HepG2 (cell line): ENCODE results near the gene TEX13B. TPM values are rescaled to one million over a fixed set of nuclear protein-coding genes. Genes with fewer than 3 reads are reported as not detected.

Source experiments
- ATAC-seq: fragments of 200-7000 bp; cut with Tn5 transposase; 3 replicates; pipeline ENCODE4 v1.9.1; 2020; ENCODE audit warnings: mild to moderate bottlenecking, moderate library complexity
- BruUV-seq: library from RNA; stranded (reverse); fragments of 400-500 nt; replicated peaks from 2 replicates; lab custom pipeline; 2021; lab: Mats Ljungman, UMichigan
- CTCF ChIA-PET: fragments of 300-600 bp; formaldehyde crosslinking; extraction: SDS; loops from one replicate; lab custom pipeline; 2021; ENCODE audit warnings: low total read pairs, inconsistent platforms, low intra/inter-chr PET ratio; lab: Yijun Ruan, JAX
- POLR2A ChIA-PET: fragments of 350-600 bp; sonication (Branson Sonifier 250); formaldehyde crosslinking; loops from one replicate; lab custom pipeline; 2020; ENCODE audit warnings: antibody characterized with exemption, inconsistent platforms; lab: Yijun Ruan, JAX
- DNase-seq: peaks from one replicate; pipeline ENCODE4 v3.0.0-alpha.2; 2015; ENCODE audit warnings: low spot score
- FAIRE-seq: peaks from 3 replicates; lab custom pipeline; 2011; peaks lifted over from hg19 to GRCh38; lab: Jason Lieb, UNC
- H2AFZ ChIP-seq: one replicate; pipeline ENCODE4 v1.6.1; 2011; ENCODE audit warnings: low read length, inconsistent platforms
- H3K27ac ChIP-seq: fragments of 300-600 bp; 3 replicates; pipeline ENCODE4 v1.8.0; 2011; ENCODE audit warnings: mixed run types, mild to moderate bottlenecking, mixed read lengths, low read length, inconsistent platforms; ENCODE audit not compliant: insufficient read depth; ENCODE audit errors: extremely low read length
- H3K27me3 ChIP-seq, 2 experiments: fragments of 200-600 bp in 1 of 2; 2 replicates in 1 of 2; 3 replicates in 1 of 2; pipeline versions ENCODE4 v1.6.0 to v1.8.0; 2011; ENCODE audit warnings: low read length in 2 of 2, mild to moderate bottlenecking in 2 of 2, moderate library complexity in 2 of 2, inconsistent platforms in 1 of 2; ENCODE audit not compliant: insufficient read depth in 2 of 2, control insufficient read depth in 1 of 2
- H3K36me3 ChIP-seq, 2 experiments: fragments of 200-600 bp in 1 of 2; replicated peaks in 1 of 2; 2 replicates in 1 of 2; 3 replicates in 1 of 2; pipeline versions ENCODE4 v1.5.1 to v1.8.0; 2011; ENCODE audit warnings: low read length in 2 of 2, inconsistent platforms in 1 of 2; ENCODE audit not compliant: insufficient read depth in 2 of 2, control insufficient read depth in 1 of 2
- H3K4me1 ChIP-seq: 2 replicates; pipeline ENCODE4 v1.5.1; 2012; ENCODE audit warnings: low read length, inconsistent platforms; ENCODE audit not compliant: insufficient read depth
- H3K4me2 ChIP-seq: 2 replicates; pipeline ENCODE4 v1.6.0; 2011; ENCODE audit warnings: low read depth, low read length, inconsistent platforms
- H3K4me3 ChIP-seq, 3 experiments: fragments of 200-600 bp in 1 of 3; sonication (generic), shearing (Covaris generic) in 1 of 3; replicated peaks in 1 of 3; 2 replicates each; pipeline ENCODE4 v1.5.1; 2011 to 2016; ENCODE audit warnings: low read length in 3 of 3, inconsistent platforms in 2 of 3, low read depth in 2 of 3, mild to moderate bottlenecking in 2 of 3, control low read depth in 1 of 3, mixed read lengths in 1 of 3; ENCODE audit not compliant: insufficient read depth in 1 of 3
- H3K79me2 ChIP-seq: one replicate; pipeline ENCODE4 v1.6.1; 2011; ENCODE audit warnings: low read length, inconsistent platforms; ENCODE audit not compliant: insufficient read depth
- H3K9ac ChIP-seq: 2 replicates; pipeline ENCODE4 v1.6.0; 2011; ENCODE audit warnings: mild to moderate bottlenecking, low read depth, low read length, inconsistent platforms; ENCODE audit not compliant: insufficient read depth
- H3K9me3 ChIP-seq: 2 replicates; pipeline ENCODE4 v1.5.1; 2012; ENCODE audit warnings: mild to moderate bottlenecking, low read length
- H4K20me1 ChIP-seq: 2 replicates; pipeline ENCODE4 v1.6.0; 2011; ENCODE audit warnings: inconsistent platforms, mild to moderate bottlenecking, low read length, moderate library complexity; ENCODE audit not compliant: insufficient read depth
- GATAD1 ChIP-seq: IDR thresholded peaks from 2 replicates; pipeline ENCODE4 v1.6.1; 2016; ENCODE audit warnings: missing genetic modification reagents, missing compliant biosample characterization
- SSRP1 ChIP-seq: IDR thresholded peaks from 2 replicates; pipeline ENCODE4 v1.6.1; 2016; ENCODE audit warnings: control low read depth
- ZKSCAN1 ChIP-seq: fragments of 150-350 bp; IDR thresholded peaks from 2 replicates; pipeline ENCODE4 v1.6.1; 2014; ENCODE audit warnings: low read length
- ZMYM4 ChIP-seq: sonication (generic); formaldehyde crosslinking; IDR thresholded peaks from 2 replicates; pipeline ENCODE4 v1.8.1; 2023; ENCODE audit warnings: mild to moderate bottlenecking, missing genetic modification reagents
- ZNF543 ChIP-seq: sonication (generic); formaldehyde crosslinking; IDR thresholded peaks from 2 replicates; pipeline ENCODE4 v1.4.0; 2020; ENCODE audit warnings: mild to moderate bottlenecking, missing genetic modification reagents
- ZNF644 ChIP-seq: IDR thresholded peaks from 2 replicates; pipeline ENCODE4 v1.6.1; 2016; ENCODE audit warnings: low read depth
- WGBS: methylation state at CpG from one replicate; pipeline ENCODE4 v1.1.6; 2017; ENCODE audit warnings: low lambda C conversion rate; 5-methylcytosine and 5-hydroxymethylcytosine counted together
- in situ Hi-C: cut with HindIII; loops from 2 replicates; pipeline ENCODE4 v1.10.0; 2017; ENCODE audit warnings: low pct_unique_long_range_greater_than_20kb; ENCODE audit not compliant: extremely low pct_ligation_motif_present
- intact Hi-C: fragments of 100-400 bp; cut with micrococcal nuclease; formaldehyde crosslinking; loops from one replicate; pipeline ENCODE4 v1.10.0; 2022; ENCODE audit not compliant: unreplicated experiment
- polyA plus RNA-seq, 8 experiments: library from polyadenylated mRNA; depleted of rRNA in 3 of 8; stranded (reverse) in 7 of 8; unstranded in 1 of 8; fragments of >200 nt; fragmentation: Illumina TruSeq in 4 of 8; extraction: Trizol in 4 of 8; gene quantifications; 2 replicates each; pipeline versions ENCODE4 v1.2.1 to v1.2.3, GENCODE V29; 2011 to 2016; ENCODE audit warnings: low read depth in 4 of 8, missing spikeins in 1 of 8, mixed read lengths in 1 of 8; ENCODE audit not compliant: insufficient read depth in 1 of 8
- total RNA-seq, 5 experiments: library from RNA; depleted of rRNA; stranded (reverse); fragments of >200 nt; fragmentation: Illumina TruSeq; extraction: Trizol; gene quantifications; 2 replicates each; pipeline ENCODE4 v1.2.3, GENCODE V29; 2016; ENCODE audit warnings: low read depth in 1 of 5
- TF ChIP-seq, protein P1 (sequence below): IDR thresholded peaks from 2 replicates; pipeline ENCODE4 v1.4.0; 2020; ENCODE audit warnings: mild to moderate bottlenecking, missing genetic modification reagents

The TEX13B gene
- total and polyA plus RNA-seq, 2 of the 13 experiments (the other 11 are each of a cell fraction or from before 2014, with no cell fraction given), result not detected

DNA sequence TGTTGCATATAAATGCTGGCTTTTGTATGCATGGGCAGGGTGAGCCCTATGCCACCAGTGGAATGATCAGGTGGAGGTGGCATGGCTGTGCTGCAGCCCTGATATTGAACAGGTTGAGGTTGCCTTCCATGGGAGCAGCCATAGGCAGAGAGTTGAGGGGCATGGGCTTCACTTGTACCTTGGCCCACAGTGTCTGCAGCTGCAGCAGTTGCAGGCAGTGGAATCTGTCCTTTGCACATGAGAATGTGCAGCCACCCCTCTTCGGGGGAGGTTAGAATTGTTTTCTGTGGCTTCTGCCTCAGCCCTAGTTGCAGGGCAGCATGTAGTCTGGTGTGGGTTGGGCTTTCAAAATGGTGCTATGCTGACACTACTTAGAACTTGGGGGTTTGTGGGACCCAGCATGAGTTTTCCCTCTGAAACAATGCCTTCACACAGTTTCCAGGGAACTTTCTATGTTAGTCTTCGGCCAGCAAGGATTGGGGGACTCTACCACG, 37.3 kb upstream of the TEX13B start:
- Histone ChIP-seq H3K36me3 (no peaks in the 10 kb centered on the region), H3K4me3 (no peak overlapping the region), H3K27me3 (no peaks in the 10 kb centered on the region), H3K9ac (no peak overlapping the region), H2AFZ (no peak overlapping the region), H3K27ac (no peak overlapping the region), H3K4me2 (no peak overlapping the region), H3K9me3 (no peaks in the 10 kb centered on the region)
- DNase-seq, result no peak
- in situ Hi-C loops, result no loop called here
- WGBS, result no CpG with 5 or more reads among the region's 3 CpGs
- BruUV-seq, result no TSS peak
- TF ChIP-seq SSRP1 (CRISPR knock-in tag) (no peak), ZNF543 (no peak), ZKSCAN1 (no peak), ZMYM4 (CRISPR knock-in tag) (no peak), GATAD1 (no peak), ZNF644 (no peak)
- TF ChIP-seq, protein P1, sequence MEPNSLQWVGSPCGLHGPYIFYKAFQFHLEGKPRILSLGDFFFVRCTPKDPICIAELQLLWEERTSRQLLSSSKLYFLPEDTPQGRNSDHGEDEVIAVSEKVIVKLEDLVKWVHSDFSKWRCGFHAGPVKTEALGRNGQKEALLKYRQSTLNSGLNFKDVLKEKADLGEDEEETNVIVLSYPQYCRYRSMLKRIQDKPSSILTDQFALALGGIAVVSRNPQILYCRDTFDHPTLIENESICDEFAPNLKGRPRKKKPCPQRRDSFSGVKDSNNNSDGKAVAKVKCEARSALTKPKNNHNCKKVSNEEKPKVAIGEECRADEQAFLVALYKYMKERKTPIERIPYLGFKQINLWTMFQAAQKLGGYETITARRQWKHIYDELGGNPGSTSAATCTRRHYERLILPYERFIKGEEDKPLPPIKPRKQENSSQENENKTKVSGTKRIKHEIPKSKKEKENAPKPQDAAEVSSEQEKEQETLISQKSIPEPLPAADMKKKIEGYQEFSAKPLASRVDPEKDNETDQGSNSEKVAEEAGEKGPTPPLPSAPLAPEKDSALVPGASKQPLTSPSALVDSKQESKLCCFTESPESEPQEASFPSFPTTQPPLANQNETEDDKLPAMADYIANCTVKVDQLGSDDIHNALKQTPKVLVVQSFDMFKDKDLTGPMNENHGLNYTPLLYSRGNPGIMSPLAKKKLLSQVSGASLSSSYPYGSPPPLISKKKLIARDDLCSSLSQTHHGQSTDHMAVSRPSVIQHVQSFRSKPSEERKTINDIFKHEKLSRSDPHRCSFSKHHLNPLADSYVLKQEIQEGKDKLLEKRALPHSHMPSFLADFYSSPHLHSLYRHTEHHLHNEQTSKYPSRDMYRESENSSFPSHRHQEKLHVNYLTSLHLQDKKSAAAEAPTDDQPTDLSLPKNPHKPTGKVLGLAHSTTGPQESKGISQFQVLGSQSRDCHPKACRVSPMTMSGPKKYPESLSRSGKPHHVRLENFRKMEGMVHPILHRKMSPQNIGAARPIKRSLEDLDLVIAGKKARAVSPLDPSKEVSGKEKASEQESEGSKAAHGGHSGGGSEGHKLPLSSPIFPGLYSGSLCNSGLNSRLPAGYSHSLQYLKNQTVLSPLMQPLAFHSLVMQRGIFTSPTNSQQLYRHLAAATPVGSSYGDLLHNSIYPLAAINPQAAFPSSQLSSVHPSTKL (CRISPR knock-in tag), result no peak
- TF ChIP-seq, all 625 proteins: peak for 0
- intact Hi-C loops, result no loop called here
- CTCF ChIA-PET, result no interaction called here
- H3K79me2 ChIP-seq, result no peaks in the 10 kb centered on the region
- no peak for FAIRE-seq
- no peaks in the 10 kb centered on the region for H4K20me1 ChIP-seq
- no peaks in the 10 kb centered on the region for H3K4me1 ChIP-seq
- no peak for ATAC-seq
- POLR2A ChIA-PET, result no interaction called here
